Measurements from ENCODE around the gene ABCB8.

The ABCB8 gene

GRCh38 chr7:151028131-151028947, at the start of gene ABCB8:
ABCB8 (plus strand) TSS chr7:151028450; CDS start chr7:151028516, 66 bp downstream.
- DNase-seq (ENCODE audit: low spot score) = peak; percentile 99

GRCh38 chr7:150979713-150980390, 48.4 kb upstream of the ABCB8 start:
- peak; percentile 16 for DNase-seq (ENCODE audit: low spot score)

- DNase-seq (ENCODE audit: low spot score) = no peak
Measured at GRCh38 chr7:150980663-150981062, 47.6 kb upstream of the ABCB8 start.

GRCh38 chr7:150981644-150982043, 46.6 kb upstream of the ABCB8 start:
- DNase-seq (ENCODE audit: low spot score) = no peak

GRCh38 chr7:150982351-150982750, 45.9 kb upstream of the ABCB8 start:
- DNase-seq (ENCODE audit: low spot score) = no peak

DNA sequence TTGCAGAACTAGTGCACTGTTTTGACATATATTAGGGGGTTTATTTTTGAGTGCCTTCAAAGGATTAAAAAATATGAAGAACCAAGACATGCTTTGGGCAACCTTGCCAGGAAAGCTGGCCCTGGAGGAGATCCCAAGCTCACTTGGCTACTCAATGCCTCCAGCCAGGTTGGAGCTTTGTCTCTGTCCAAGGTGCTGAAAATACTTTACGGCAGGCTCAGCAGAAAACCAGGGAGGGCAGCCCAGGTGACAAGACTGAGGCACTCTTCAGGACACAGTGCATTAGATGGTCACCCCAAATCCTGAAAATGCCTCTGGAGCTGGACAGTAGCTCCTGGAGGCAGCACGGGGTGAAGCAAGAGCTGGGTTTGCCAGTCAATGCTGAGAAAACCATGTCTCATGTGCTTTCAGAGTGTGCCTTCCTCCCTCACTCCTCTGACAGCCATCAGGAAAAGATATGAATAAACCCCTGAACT, 44.3 kb upstream of the ABCB8 start:
- peak; percentile 50 for DNase-seq (ENCODE audit: low spot score)

GRCh38 chr7:150986099-150986512, 42.1 kb upstream of the ABCB8 start:
- peak; percentile 60 for DNase-seq (ENCODE audit: low spot score)

DNA sequence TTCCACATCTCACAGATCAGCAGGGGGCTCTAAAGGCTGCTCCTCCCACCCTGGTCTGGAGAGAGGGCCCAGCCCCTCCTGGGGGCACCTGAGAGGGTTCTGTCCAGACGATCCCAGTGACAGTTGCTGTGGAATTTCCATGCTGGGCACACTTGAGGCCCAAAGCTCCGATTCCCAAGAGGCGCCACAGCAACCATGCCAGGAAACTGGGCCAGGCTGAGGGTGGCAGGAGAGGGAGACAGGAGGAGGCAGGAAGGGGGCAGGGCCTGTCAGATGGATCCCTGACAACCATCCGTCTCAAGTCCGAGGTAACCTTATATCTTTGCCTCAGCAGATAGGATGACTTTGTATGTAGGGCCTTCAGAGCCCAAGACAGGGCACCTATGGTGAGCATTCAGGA, 41.7 kb upstream of the ABCB8 start:
- no peak for DNase-seq (ENCODE audit: low spot score)

GRCh38 chr7:150988230-150989226, 39.7 kb upstream of the ABCB8 start:
- no peak for DNase-seq (ENCODE audit: low spot score)

- no peak for DNase-seq (ENCODE audit: low spot score)
Measured at GRCh38 chr7:150989456-150989855, 38.8 kb upstream of the ABCB8 start.

- peak; percentile 81 for DNase-seq (ENCODE audit: low spot score)
Measured at GRCh38 chr7:150990416-150991186, 37.6 kb upstream of the ABCB8 start, which contains the start of gene NOS3. NOS3 (plus strand) TSS chr7:150991017; CDS start chr7:150993804, 2,787 bp downstream.

- peak; percentile 58 for DNase-seq (ENCODE audit: low spot score)
Measured at GRCh38 chr7:150992051-150992640, 36.1 kb upstream of the ABCB8 start.

DNA sequence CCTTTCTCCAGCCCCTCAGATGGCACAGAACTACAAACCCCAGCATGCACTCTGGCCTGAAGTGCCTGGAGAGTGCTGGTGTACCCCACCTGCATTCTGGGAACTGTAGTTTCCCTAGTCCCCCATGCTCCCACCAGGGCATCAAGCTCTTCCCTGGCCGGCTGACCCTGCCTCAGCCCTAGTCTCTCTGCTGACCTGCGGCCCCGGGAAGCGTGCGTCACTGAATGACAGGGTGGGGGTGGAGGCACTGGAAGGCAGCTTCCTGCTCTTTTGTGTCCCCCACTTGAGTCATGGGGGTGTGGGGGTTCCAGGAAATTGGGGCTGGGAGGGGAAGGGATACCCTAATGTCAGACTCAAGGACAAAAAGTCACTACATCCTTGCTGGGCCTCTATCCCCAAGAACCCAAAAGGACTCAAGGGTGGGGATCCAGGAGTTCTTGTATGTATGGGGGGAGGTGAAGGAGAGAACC, 35.4 kb upstream of the ABCB8 start:
- no peak for DNase-seq (ENCODE audit: low spot score)

DNA sequence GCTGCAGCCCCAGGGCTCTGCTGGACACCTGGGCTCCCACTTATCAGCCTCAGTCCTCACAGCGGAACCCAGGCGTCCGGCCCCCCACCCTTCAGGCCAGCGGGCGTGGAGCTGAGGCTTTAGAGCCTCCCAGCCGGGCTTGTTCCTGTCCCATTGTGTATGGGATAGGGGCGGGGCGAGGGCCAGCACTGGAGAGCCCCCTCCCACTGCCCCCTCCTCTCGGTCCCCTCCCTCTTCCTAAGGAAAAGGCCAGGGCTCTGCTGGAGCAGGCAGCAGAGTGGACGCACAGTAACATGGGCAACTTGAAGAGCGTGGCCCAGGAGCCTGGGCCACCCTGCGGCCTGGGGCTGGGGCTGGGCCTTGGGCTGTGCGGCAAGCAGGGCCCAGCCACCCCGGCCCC, 34.7 kb upstream of the ABCB8 start:
- no peak for DNase-seq (ENCODE audit: low spot score)

- no peak for DNase-seq (ENCODE audit: low spot score)
Measured at GRCh38 chr7:150994141-150994837, 34.0 kb upstream of the ABCB8 start.

DNA sequence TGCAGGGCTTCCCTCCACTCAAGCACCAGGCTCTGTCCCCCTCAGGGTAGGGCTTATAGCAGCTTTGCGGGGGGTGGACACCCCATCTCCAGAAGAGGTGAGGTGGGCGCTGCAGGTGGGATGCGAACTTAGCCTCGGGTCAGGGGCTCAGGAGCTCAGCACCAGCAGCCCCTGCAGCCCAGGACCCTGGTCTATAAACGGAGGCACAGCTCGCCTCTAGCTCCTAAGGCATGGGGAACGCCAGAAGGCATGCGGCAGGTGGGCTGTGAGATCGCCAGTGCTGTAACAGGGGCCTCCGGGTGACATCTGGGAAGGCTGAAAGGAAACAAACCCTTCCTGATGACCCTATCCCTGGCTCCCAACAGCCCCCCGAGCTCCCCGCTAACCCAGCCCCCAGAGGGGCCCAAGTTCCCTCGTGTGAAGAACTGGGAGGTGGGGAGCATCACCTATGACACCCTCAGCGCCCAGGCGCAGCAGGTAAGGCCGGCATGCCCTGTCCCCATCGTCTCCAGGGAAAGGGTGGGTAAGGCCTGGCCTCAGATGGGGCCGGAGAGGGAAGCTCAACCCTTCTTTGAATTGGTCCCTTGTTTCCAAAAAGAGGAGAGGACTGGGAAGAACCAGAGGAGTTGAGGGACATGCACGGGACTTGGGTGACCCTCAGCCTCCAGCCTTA, 33.3 kb upstream of the ABCB8 start:
- DNase-seq (ENCODE audit: low spot score) = no peak

DNA sequence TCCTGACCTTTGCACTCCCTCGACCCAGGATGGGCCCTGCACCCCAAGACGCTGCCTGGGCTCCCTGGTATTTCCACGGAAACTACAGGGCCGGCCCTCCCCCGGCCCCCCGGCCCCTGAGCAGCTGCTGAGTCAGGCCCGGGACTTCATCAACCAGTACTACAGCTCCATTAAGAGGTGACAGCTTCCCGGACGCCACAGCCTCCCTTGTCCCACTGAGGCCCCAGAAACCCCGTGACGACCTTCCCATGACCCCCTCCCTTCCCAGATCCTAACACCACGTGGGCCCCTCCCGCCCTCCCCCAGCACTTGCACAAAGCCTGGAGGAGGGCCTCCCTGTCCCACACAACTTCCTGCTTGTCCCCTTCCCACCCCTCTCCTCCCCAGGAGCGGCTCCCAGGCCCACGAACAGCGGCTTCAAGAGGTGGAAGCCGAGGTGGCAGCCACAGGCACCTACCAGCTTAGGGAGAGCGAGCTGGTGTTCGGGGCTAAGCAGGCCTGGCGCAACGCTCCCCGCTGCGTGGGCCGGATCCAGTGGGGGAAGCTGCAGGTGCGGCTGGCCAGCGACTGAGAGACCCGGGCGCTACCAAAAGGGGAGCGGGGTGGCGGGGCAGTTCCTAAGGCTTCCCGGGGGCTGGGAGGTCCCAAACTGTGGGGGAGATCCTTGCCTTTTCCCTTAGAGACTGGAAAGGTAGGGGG, 31.7 kb upstream of the ABCB8 start:
- DNase-seq (ENCODE audit: low spot score) = no peak

- no peak for DNase-seq (ENCODE audit: low spot score)
Measured at GRCh38 chr7:150997075-150997511, 31.2 kb upstream of the ABCB8 start.

GRCh38 chr7:150997817-150998216, 30.4 kb upstream of the ABCB8 start:
- no peak for DNase-seq (ENCODE audit: low spot score)

Measured in kidney tubule cell (primary cell).